Natural killer cell treated with Interleukin-12 subunit alpha and Interleukin-12 subunit beta and Interleukin-15 and Interleukin-18, amount 100 ng/mL, for 72 hours (primary cell): ENCODE results near the gene MIER3. TPM values are rescaled to one million over a fixed set of nuclear protein-coding genes. Genes with fewer than 3 reads are reported as not detected.

Experiments used
- ATAC-seq, 2 donors: fragments of 150-1000 bp; cut with Tn5 transposase in 1 of 2; sonication (Bioruptor Pico), chemical (Tn5 transposase) in 1 of 2; 2 replicates each; pipeline ENCODE4 v1.10.0; 2021
- DNase-seq: peaks from one replicate; pipeline ENCODE4 v3.0.0; 2022; ENCODE audit warnings: low spot score
- H3K27ac Mint-ChIP-seq, 2 donors: 1 replicate in 1 of 2; 2 replicates in 1 of 2; pipeline ENCODE4 v1.8.0; 2022; ENCODE audit warnings: mixed read lengths in 2 of 2, mild to moderate bottlenecking in 1 of 2, moderate library complexity in 1 of 2
- H3K27me3 Mint-ChIP-seq, 2 donors: 1 replicate in 1 of 2; 2 replicates in 1 of 2; pipeline ENCODE4 v1.8.0; 2022; ENCODE audit warnings: mixed read lengths in 2 of 2
- H3K36me3 Mint-ChIP-seq: one replicate; pipeline ENCODE4 v1.8.0; 2022; ENCODE audit warnings: mixed read lengths
- H3K4me1 Mint-ChIP-seq, 2 donors: 1 replicate in 1 of 2; 2 replicates in 1 of 2; pipeline ENCODE4 v1.8.0; 2022; ENCODE audit warnings: low read depth in 2 of 2, mixed read lengths in 2 of 2, mild to moderate bottlenecking in 1 of 2
- H3K4me3 Mint-ChIP-seq: one replicate; pipeline ENCODE4 v1.8.0; 2022; ENCODE audit warnings: mixed read lengths
- H3K9me3 Mint-ChIP-seq: 2 replicates; pipeline ENCODE4 v1.8.0; 2022; ENCODE audit warnings: mixed read lengths
- total RNA-seq, 2 donors: library from RNA; stranded (reverse); gene quantifications; one replicate each; pipeline ENCODE4 v1.2.3, GENCODE V29; 2022

Gene MIER3
- total RNA-seq, 2 donors from 2014 or later, result 21.0 to 28.7 TPM

GRCh38 chr5:56908942-56909293, 43.0 kb downstream of the MIER3 start:
- Mint-ChIP-seq H3K27me3 (peaks cover 7 to 10% of the 10 kb centered on the region in 2 donors), H3K27ac (peak overlapping the region; percentile 94 to 99), H3K9me3 (no peaks in the 10 kb centered on the region), H3K4me1 (peaks cover 21 to 23% of the 10 kb centered on the region in 2 donors), H3K4me3 (peak overlapping the region; percentile 95), H3K36me3 (no peaks in the 10 kb centered on the region)
- ATAC-seq (peak; percentile 64 to 69), DNase-seq (no peak)

GRCh38 chr5:56900858-56901578, 50.9 kb downstream of the MIER3 start:
- ATAC-seq (no peak), DNase-seq (no peak)
- no peaks in the 10 kb centered on the region for H3K9me3 Mint-ChIP-seq
- H3K4me3 Mint-ChIP-seq, result no peak overlapping the region
- no peaks in the 10 kb centered on the region for H3K36me3 Mint-ChIP-seq
- no peaks in the 10 kb centered on the region for H3K4me1 Mint-ChIP-seq
- no peak overlapping the region for H3K27ac Mint-ChIP-seq
- peaks cover 11 to 15% of the 10 kb centered on the region in 2 donors for H3K27me3 Mint-ChIP-seq

GRCh38 chr5:56900395-56900794, 51.5 kb downstream of the MIER3 start:
- ATAC-seq (no peak), DNase-seq (no peak)
- Mint-ChIP-seq H3K4me1 (peaks cover 0 to 3% of the 10 kb centered on the region in 2 donors), H3K27me3 (peaks cover 11 to 14% of the 10 kb centered on the region in 2 donors), H3K27ac (no peak overlapping the region), H3K36me3 (no peaks in the 10 kb centered on the region), H3K4me3 (no peak overlapping the region), H3K9me3 (no peaks in the 10 kb centered on the region)

GRCh38 chr5:56898213-56898612, 53.7 kb downstream of the MIER3 start:
- Mint-ChIP-seq H3K27me3 (peaks cover 2 to 4% of the 10 kb centered on the region in 2 donors), H3K4me3 (no peak overlapping the region), H3K36me3 (no peaks in the 10 kb centered on the region), H3K27ac (no peak overlapping the region), H3K4me1 (peaks cover 4 to 9% of the 10 kb centered on the region in 2 donors), H3K9me3 (no peaks in the 10 kb centered on the region)
- no peak for ATAC-seq
- no peak for DNase-seq

GRCh38 chr5:56896763-56897162, 55.2 kb downstream of the MIER3 start:
- no peaks in the 10 kb centered on the region for H3K9me3 Mint-ChIP-seq
- no peaks in the 10 kb centered on the region for H3K36me3 Mint-ChIP-seq
- H3K27ac Mint-ChIP-seq, result no peak overlapping the region
- H3K4me1 Mint-ChIP-seq, result peaks cover 4 to 10% of the 10 kb centered on the region in 2 donors
- no peaks in the 10 kb centered on the region for H3K27me3 Mint-ChIP-seq
- ATAC-seq (no peak), DNase-seq (no peak)
- H3K4me3 Mint-ChIP-seq, result no peak overlapping the region

- H3K4me1 Mint-ChIP-seq, result peaks cover 4 to 10% of the 10 kb centered on the region in 2 donors
- H3K4me3 Mint-ChIP-seq, result no peak overlapping the region
- no peak for ATAC-seq
- H3K27me3 Mint-ChIP-seq, result no peaks in the 10 kb centered on the region
- DNase-seq, result no peak
- no peaks in the 10 kb centered on the region for H3K9me3 Mint-ChIP-seq
- no peak overlapping the region for H3K27ac Mint-ChIP-seq
- H3K36me3 Mint-ChIP-seq, result peaks cover 9% of the 10 kb centered on the region
Measured at GRCh38 chr5:56893251-56893951, 58.5 kb downstream of the MIER3 start.

GRCh38 chr5:56881571-56881970, 70.4 kb downstream of the MIER3 start:
- DNase-seq (no peak), ATAC-seq (no peak)
- Mint-ChIP-seq H3K4me3 (no peak overlapping the region), H3K36me3 (peaks cover 30% of the 10 kb centered on the region), H3K4me1 (no peaks in the 10 kb centered on the region), H3K27me3 (no peaks in the 10 kb centered on the region), H3K9me3 (no peaks in the 10 kb centered on the region), H3K27ac (no peak overlapping the region)

GRCh38 chr5:56876327-56876726, 75.6 kb downstream of the MIER3 start:
- peaks cover 2 to 15% of the 10 kb centered on the region in 2 donors for H3K4me1 Mint-ChIP-seq

GRCh38 chr5:56873056-56873455, 78.9 kb downstream of the MIER3 start:
- no peak for DNase-seq
- Mint-ChIP-seq H3K36me3 (peaks cover 30% of the 10 kb centered on the region), H3K27ac (peak overlapping the region in 1 of 2 donors; percentile 17), H3K27me3 (no peaks in the 10 kb centered on the region), H3K9me3 (no peaks in the 10 kb centered on the region), H3K4me1 (peaks cover 2 to 15% of the 10 kb centered on the region in 2 donors), H3K4me3 (no peak overlapping the region)
- ATAC-seq, result no peak

More at GRCh38 chr5:56876327-56876726, 75.6 kb downstream of the MIER3 start:
- H3K9me3 Mint-ChIP-seq, result no peaks in the 10 kb centered on the region
- H3K27ac Mint-ChIP-seq, result peak overlapping the region in 1 of 2 donors; percentile 24
- DNase-seq (no peak), ATAC-seq (peak in 1 of 2 donors; percentile 48)
- H3K36me3 Mint-ChIP-seq, result peaks cover 39% of the 10 kb centered on the region
- no peaks in the 10 kb centered on the region for H3K27me3 Mint-ChIP-seq
- no peak overlapping the region for H3K4me3 Mint-ChIP-seq

GRCh38 chr5:56871777-56872176, 80.1 kb downstream of the MIER3 start:
- peaks cover 2 to 15% of the 10 kb centered on the region in 2 donors for H3K4me1 Mint-ChIP-seq
- H3K27me3 Mint-ChIP-seq, result no peaks in the 10 kb centered on the region
- no peak for DNase-seq
- no peak overlapping the region for H3K27ac Mint-ChIP-seq
- no peaks in the 10 kb centered on the region for H3K9me3 Mint-ChIP-seq
- peaks cover 30% of the 10 kb centered on the region for H3K36me3 Mint-ChIP-seq
- ATAC-seq, result no peak
- no peak overlapping the region for H3K4me3 Mint-ChIP-seq

Other genes starting within 250 kb of the MIER3 start
- 10 to 100 TPM; 11.1 to 16.3 TPM for gene MAP3K1, start 136.6 kb downstream of the MIER3 start, total RNA-seq
- 10 to 100 TPM in 1 of 2 donors, 1 to 10 TPM in 1; 4.5 to 12.1 TPM for gene SETD9, start 42.5 kb downstream of the MIER3 start, total RNA-seq
- gene GPBP1, start 221.9 kb upstream of the MIER3 start, total RNA-seq, result 10 to 100 TPM; 88.3 to 91.1 TPM